Posterior cingulate gyrus (tissue), 11 donors: Measurements from ENCODE around the gene POU2F1.

Source experiments
- DNase-seq, 10 donors: peaks; one replicate each; pipeline versions ENCODE4 v3.0.0 to v3.0.0-alpha.2; 2020 to 2021; ENCODE audit warnings: mixed read lengths in 3 of 10
- intact Hi-C: fragments of 100-400 bp; cut with DNase I; formaldehyde crosslinking; loops from one replicate; pipeline ENCODE4 v1.15.1; 2023

The POU2F1 gene

DNA sequence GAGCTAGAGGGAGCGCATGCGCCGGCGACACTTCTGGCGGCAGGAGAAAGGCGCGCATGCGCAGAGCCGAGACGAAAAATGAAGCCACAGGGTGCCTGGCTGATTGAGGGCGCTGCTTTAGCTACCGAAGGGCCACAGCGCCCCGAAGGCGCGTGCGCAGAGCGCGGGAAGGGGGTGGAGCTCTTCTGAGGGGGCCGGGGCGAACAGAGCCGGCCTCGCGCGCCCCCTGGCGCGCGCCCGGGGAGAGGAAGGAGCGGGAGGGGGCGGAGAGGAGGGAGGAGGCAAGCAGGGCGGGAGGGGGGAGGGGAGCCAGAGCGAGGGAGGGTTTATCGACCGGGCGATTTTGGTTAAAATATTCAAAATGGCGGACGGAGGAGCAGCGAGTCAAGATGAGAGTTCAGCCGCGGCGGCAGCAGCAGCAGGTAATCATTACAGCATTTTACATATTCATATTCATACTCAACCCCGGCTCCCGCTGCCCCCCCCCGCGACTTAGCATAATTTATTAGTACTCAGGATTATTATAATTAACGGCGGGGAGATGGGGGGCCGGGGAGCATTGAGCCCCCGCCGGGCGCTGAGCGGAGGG is at the start of gene POU2F1:
TSS of gene POU2F1 (plus strand) at position 350 of the 589 bp plus-strand sequence. CDS start at position 362, 12 bp downstream.
- intact Hi-C loops: loop anchor here (1.0 to 5.0 kb wide), 4 partner anchors 154 to 382 kb away; partner anchors contain the start of gene POGK
- peak; percentile 95 to 99 (median 96) for DNase-seq

- intact Hi-C loops: no loop called here
- DNase-seq: no peak
Measured at GRCh38 chr1:167171286-167171929, 49.3 kb upstream of the POU2F1 start.

- intact Hi-C loops: no loop called here
- no peak for DNase-seq
Measured at GRCh38 chr1:167173516-167174184, 47.0 kb upstream of the POU2F1 start.

- intact Hi-C loops: no loop called here
- DNase-seq: no peak
Measured at GRCh38 chr1:167175901-167176300, 44.8 kb upstream of the POU2F1 start.

- no peak for DNase-seq
- intact Hi-C loops: no loop called here
Measured at GRCh38 chr1:167178831-167179230, 41.9 kb upstream of the POU2F1 start.

DNA sequence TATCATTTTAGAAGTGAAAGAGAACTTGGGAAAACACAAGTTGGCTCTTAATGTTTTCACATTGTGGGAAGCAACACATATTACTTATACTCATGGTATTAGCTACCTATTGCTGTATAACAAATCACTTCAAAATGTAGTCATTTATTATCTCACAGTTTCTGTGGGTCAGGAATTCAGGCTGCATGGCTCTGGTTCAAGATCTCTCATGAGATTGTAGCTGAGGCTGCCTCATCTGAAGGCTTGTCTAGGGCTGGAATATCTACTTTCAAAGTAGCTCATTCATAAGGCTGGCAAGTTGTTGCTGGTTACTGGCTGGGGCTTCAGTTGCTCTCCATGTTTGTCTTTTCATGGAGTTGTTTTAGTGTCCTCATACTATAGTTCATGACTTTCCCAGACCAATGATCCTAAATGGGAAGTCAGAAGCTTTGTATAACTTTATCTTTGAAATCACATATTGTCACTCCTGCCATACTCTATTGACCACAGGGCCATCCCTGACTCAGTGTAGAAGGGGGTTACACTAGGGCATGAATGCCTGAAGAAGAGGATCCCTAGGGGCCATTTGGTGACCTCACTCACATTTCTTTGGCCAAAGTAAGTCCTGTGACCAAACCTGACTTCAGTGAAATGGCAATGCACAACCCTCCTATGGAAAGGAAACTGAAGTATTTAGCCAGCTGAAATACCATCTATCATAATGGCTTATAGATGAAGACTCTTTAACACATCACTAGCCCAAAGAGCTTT is 37.9 kb upstream of the POU2F1 start:
- intact Hi-C loops: no loop called here
- no peak for DNase-seq

- intact Hi-C loops: no loop called here
Measured at GRCh38 chr1:167184081-167184480, 36.6 kb upstream of the POU2F1 start.

DNA sequence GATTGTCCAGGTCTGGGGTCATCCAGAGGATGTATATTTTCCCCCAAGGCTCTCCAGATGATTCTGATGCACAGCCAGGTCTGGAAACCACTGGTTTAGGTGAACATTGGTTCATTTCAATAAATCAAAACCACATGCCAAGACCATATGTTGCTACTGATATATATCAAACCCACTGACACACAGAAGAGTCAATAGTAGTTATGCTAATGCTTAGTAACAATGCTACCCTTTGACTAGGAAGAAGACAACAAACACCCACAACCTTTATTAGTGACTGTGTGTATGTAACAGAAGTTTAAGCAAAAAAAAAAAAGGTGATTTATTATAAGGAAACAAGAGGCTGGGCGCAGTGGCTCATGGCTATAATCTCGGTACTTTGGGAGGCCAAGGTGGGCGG is 35.6 kb upstream of the POU2F1 start:
- no peak for DNase-seq
- intact Hi-C loops: no loop called here

More at GRCh38 chr1:167184081-167184480, 36.6 kb upstream of the POU2F1 start:
- no peak for DNase-seq

GRCh38 chr1:167185974-167186657 is 34.6 kb upstream of the POU2F1 start:
- peak in 2 of 10 donors; percentile 23 to 29 for DNase-seq
- intact Hi-C loops: no loop called here

DNA sequence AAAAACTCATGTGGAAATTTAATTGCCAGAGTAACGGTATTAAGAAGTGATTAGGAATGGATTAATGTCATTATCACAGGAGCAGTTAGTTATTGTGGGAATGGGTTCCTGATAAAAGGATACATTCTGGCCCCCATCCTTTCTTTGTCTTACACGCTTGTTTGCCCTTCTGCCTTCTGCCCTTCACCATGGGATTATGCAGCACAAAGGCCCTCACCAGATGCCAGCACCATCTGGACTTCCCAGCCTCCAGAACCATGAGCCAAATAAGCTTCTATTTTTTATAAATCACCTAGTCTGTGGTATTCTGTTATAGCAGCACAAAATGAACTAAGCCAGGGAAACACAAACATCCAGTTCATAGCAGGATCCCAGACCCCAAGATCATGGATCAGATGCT is 33.9 kb upstream of the POU2F1 start:
- DNase-seq: no peak
- intact Hi-C loops: no loop called here

- intact Hi-C loops: no loop called here
- DNase-seq: no peak
Measured at GRCh38 chr1:167190747-167191237, 29.9 kb upstream of the POU2F1 start.

DNA sequence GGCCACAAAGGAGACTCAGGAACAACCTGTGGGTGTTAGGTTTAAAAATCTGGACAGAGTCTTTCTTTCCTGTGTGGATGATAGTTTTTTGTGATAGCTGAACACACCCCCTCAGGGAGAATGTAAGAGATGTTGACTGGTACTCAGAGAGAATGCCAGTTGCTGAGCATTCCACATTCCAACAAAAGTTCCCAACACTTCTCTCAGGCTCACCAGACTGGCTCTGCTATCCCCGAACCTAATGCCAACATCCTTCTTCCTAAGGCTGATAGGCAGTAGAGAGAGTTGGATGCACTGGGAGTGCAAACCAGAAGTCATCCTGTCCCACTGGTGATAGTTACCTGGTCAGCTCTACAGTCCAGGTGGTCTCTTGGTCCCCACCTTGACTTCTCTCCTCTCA is 28.7 kb upstream of the POU2F1 start:
- DNase-seq: no peak
- intact Hi-C loops: no loop called here

DNA sequence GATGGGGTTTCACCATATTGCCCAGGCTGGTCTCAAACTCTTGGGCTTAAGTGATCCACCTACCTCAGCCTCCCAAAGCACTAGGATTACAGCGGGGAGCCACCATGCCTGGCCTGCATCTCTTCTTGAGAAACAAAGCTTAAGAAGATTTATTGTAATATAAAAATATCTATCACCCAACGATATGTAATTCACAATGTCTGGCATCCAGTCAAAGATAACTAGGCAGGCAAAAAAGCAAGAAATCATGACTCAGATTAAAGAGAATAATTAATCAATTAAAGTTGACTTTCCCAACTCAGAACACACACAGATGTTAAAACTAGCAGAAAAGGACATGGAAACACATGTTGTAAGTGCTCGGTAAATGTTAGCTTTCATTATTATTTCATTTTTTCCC is 26.5 kb upstream of the POU2F1 start:
- intact Hi-C loops: no loop called here
- no peak for DNase-seq

GRCh38 chr1:167196166-167196565 is 24.5 kb upstream of the POU2F1 start:
- DNase-seq: no peak

DNA sequence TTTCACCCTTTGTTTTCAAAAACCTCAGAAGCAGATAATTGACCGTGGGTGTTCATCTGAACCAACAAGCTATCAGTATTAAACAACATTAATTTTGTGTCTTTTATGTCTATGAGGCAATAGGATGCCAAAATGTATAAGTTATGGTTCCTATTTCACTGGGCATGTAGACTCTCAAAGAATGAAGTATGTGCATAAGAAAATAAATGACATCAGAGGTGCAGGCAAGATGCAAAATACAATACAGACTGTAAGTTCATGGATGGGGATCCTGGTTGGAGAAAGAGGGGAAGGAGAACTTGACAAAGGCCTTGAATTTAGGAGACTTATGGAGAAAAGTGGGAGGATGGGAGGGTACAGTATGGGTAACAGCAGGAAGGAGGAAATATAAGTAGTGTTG is 23.4 kb upstream of the POU2F1 start:
- no peak for DNase-seq
- intact Hi-C loops: no loop called here

More at GRCh38 chr1:167196166-167196565, 24.5 kb upstream of the POU2F1 start:
- intact Hi-C loops: no loop called here

GRCh38 chr1:167197692-167198091 is 23.0 kb upstream of the POU2F1 start:
- DNase-seq: no peak
- intact Hi-C loops: no loop called here

DNA sequence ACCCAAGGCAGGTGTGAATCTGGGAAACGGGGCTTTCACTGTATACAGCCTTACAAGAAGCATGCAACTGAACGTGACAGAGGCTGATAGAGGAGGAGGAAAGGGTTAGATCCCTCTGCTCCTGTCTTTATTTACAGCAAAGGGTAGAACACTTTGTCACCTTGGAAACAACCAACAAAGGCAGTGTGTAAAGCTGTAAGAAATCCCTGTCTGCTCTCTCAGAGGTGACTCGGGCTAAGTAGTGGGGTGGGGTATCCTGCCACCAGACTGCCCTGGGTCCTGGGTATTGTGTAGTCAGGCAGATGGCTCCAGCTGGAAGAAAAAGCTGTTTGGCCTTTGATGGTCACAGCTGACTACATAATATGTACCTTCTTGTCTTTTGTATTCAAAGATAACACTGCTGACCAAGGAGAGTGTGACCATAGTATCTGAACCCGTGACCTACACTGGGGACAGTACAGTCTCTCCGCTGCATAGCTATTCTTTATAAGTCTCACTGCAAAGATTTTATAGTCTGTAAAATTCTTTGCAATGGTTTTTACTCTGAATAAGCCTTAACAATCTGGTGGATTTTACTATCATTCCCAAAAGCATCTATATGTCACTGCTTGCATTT is 22.1 kb upstream of the POU2F1 start:
- intact Hi-C loops: no loop called here

GRCh38 chr1:167199656-167200055 is 21.0 kb upstream of the POU2F1 start:
- intact Hi-C loops: no loop called here
- DNase-seq: no peak

More for the DNA sequence above, 22.1 kb upstream of the POU2F1 start:
- DNase-seq: no peak

- DNase-seq: no peak
- intact Hi-C loops: no loop called here
Measured at GRCh38 chr1:167200272-167200671, 20.4 kb upstream of the POU2F1 start.

- no peak for DNase-seq
- intact Hi-C loops: no loop called here
Measured at GRCh38 chr1:167200749-167201148, 19.9 kb upstream of the POU2F1 start.
